ENCODE data around the gene USP30. TPM values are rescaled to one million over a fixed set of nuclear protein-coding genes. Genes with fewer than 3 reads are reported as not detected.

Gene USP30
- total RNA-seq, 1 donor from 2014 or later = 18.9 TPM

DNA sequence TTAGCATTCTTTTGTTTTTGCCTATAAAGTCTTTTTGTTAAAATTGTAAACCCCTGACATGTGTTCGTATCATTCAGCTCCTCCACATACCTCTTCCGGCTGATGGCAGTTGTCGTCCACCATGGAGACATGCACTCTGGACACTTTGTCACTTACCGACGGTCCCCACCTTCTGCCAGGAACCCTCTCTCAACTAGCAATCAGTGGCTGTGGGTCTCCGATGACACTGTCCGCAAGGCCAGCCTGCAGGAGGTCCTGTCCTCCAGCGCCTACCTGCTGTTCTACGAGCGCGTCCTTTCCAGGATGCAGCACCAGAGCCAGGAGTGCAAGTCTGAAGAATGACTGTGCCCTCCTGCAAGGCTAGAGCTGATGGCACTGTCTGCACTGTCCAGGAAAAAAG, 33.2 kb downstream of the USP30 start:
- H3K27me3 Mint-ChIP-seq = no peaks in the 10 kb centered on the region

DNA sequence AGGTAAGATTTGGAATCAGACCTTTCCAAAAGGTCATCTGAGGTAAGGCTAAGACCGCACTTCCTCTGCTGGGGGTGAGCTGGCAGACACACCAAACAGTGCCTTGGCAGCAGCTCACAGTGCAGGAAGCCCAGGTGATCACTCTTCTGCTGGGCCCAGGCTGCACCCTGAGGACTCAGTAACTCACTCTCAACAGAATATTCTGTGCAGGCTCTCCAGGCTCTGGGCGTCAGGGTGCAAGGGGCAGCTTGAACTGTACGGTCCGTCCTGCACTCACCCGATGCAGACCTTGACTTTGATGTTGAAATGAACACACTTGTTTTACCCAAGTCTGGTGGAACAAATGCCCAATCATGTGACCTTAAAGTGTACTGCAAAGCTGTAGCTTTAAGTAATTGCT, 34.9 kb downstream of the USP30 start:
- H3K36me3 Mint-ChIP-seq = peaks cover 7% of the 10 kb centered on the region
- H3K27ac Mint-ChIP-seq = no peak overlapping the region
- H3K4me3 Mint-ChIP-seq = no peak overlapping the region
- DNase-seq (ENCODE audit: extremely low spot score, unreplicated experiment) = no peak
- no peaks in the 10 kb centered on the region for H3K9me3 Mint-ChIP-seq
- no peaks in the 10 kb centered on the region for H3K27me3 Mint-ChIP-seq
- TF ChIP-seq, protein P1, sequence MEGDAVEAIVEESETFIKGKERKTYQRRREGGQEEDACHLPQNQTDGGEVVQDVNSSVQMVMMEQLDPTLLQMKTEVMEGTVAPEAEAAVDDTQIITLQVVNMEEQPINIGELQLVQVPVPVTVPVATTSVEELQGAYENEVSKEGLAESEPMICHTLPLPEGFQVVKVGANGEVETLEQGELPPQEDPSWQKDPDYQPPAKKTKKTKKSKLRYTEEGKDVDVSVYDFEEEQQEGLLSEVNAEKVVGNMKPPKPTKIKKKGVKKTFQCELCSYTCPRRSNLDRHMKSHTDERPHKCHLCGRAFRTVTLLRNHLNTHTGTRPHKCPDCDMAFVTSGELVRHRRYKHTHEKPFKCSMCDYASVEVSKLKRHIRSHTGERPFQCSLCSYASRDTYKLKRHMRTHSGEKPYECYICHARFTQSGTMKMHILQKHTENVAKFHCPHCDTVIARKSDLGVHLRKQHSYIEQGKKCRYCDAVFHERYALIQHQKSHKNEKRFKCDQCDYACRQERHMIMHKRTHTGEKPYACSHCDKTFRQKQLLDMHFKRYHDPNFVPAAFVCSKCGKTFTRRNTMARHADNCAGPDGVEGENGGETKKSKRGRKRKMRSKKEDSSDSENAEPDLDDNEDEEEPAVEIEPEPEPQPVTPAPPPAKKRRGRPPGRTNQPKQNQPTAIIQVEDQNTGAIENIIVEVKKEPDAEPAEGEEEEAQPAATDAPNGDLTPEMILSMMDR (conservative IDR thresholded peaks at IDR 0.05) = no peak
- peaks cover 7% of the 10 kb centered on the region for H3K4me1 Mint-ChIP-seq (ENCODE audit: unreplicated experiment)

More for the DNA sequence above, 33.2 kb downstream of the USP30 start:
- H3K4me1 Mint-ChIP-seq (ENCODE audit: unreplicated experiment) = no peaks in the 10 kb centered on the region
- H3K36me3 Mint-ChIP-seq = peaks cover 7% of the 10 kb centered on the region
- TF ChIP-seq, protein P1 (conservative IDR thresholded peaks at IDR 0.05) = no peak
- H3K27ac Mint-ChIP-seq = no peak overlapping the region
- no peaks in the 10 kb centered on the region for H3K9me3 Mint-ChIP-seq
- DNase-seq (ENCODE audit: extremely low spot score, unreplicated experiment) = peak; percentile 27
- H3K4me3 Mint-ChIP-seq = no peak overlapping the region

DNA sequence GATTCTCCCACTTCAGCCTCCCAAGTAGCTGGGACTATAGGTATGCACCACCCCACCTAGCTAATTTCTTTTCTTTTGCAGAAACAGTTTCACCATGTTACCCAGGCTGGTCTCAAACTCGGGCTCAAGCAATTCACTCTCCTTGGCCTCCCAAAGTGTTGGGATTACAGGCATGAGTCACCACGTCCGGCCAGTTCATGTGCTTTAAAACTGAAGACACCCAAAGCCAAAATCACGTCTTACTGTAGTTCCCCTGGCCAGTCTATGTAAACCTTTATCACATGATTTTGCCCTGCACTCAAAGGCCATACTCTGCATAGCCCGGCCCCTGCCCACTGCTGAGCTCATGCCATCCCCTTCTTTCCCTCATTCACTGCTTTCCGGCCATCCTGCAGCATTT, 36.4 kb downstream of the USP30 start:
- TF ChIP-seq, protein P1 (conservative IDR thresholded peaks at IDR 0.05) = no peak
- Mint-ChIP-seq H3K4me3 (no peak overlapping the region), H3K9me3 (no peaks in the 10 kb centered on the region), H3K27ac (no peak overlapping the region), H3K4me1 (ENCODE audit: unreplicated experiment) (peaks cover 21% of the 10 kb centered on the region), H3K27me3 (no peaks in the 10 kb centered on the region), H3K36me3 (peaks cover 4% of the 10 kb centered on the region)
- DNase-seq (ENCODE audit: extremely low spot score, unreplicated experiment) = no peak

DNA sequence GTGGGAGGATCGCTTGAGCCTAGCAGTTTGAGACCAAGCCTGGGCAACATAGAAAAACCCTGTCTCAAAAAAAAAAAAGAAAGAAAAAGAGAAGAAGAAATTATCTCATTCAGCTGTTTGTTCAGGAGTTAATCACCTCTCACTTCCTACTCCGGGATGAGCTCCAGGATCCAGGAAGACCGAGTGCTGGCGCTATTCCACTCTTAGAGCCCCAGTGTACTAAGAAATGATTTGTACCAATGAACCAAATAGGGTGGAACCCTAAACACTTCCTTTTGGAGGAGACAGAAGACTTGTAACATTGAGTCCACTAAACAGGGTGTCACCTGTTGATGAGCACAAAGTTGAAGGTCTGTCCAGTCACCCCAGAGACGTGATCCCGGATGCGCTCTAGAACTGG, 37.3 kb downstream of the USP30 start:
- Mint-ChIP-seq H3K9me3 (no peaks in the 10 kb centered on the region), H3K27ac (no peak overlapping the region), H3K4me3 (no peak overlapping the region), H3K27me3 (no peaks in the 10 kb centered on the region), H3K4me1 (ENCODE audit: unreplicated experiment) (peaks cover 21% of the 10 kb centered on the region), H3K36me3 (peaks cover 4% of the 10 kb centered on the region)
- TF ChIP-seq, protein P1 (conservative IDR thresholded peaks at IDR 0.05) = no peak
- DNase-seq (ENCODE audit: extremely low spot score, unreplicated experiment) = peak; percentile 32

DNA sequence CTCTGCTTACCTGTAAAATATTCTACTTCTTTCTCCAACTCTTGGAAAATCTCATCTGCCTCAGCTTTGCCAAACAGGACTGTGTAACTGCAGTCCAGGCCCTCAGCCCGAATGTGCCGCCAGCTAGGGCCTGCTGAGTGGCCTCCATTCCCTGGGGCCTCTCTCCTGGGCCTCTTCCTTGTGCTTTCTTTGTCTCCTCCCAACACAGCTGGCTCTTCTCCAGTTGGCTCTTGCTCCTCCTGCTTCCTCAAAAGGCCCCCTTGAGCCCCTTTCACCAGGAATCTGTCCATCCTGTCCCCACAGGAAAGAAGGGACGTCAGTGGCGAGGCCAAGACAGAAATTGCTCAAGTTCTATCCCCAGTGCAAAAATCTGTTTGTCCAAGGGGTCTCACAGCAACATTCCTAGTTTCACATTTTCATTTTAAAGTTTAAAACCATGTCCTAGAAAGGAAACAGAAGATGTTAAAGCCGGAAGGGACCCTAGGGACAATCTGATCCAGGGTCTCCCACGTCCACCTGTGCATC, 40.2 kb downstream of the USP30 start:
- peak overlapping the region; percentile 90 for H3K27ac Mint-ChIP-seq
- H3K4me3 Mint-ChIP-seq = peak overlapping the region; percentile 92
- peaks cover 21% of the 10 kb centered on the region for H3K4me1 Mint-ChIP-seq (ENCODE audit: unreplicated experiment)
- H3K36me3 Mint-ChIP-seq = peaks cover 4% of the 10 kb centered on the region
- no peaks in the 10 kb centered on the region for H3K27me3 Mint-ChIP-seq
- TF ChIP-seq, protein P1 (conservative IDR thresholded peaks at IDR 0.05) = no peak
- DNase-seq (ENCODE audit: extremely low spot score, unreplicated experiment) = peak; percentile 49
- no peaks in the 10 kb centered on the region for H3K9me3 Mint-ChIP-seq

Measured in type B pancreatic cell (in vitro differentiated cells).